Measurements from ENCODE around the gene G6PC1. TPM values are rescaled to one million over a fixed set of nuclear protein-coding genes. Genes with fewer than 3 reads are reported as not detected.

The G6PC1 gene
- total and polyA plus RNA-seq, 2 of the 13 experiments (the other 11 are each of a cell fraction or from before 2014, with no cell fraction given) = 1.7 to 37.9 TPM

DNA sequence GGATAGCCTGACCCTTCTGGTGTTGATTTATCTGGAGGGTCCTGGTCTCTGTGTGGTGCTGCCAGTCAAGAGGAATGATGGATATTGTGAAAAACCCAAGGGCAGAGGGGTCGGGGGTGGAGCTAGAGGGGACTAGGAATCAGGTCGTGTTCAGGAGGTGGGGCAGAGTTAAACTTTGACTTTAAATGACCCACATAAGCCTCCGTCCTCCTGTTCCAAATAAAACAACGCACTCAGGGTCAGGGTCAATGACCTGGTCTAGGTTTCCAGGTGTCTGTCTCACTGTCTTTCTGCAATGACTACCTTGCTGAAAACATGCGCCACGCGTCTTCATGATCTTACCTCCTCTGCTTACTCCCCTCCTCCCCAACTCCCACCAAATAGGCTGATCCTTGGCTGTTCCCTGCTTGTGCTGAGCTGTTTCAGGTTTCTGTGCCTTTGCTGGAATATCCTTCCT, 34.9 kb upstream of the G6PC1 start (continued):
- TF ChIP-seq JUND (CRISPR knock-in tag; IDR thresholded peaks at IDR 0.05) (no peak), SIX1 (CRISPR knock-in tag; IDR thresholded peaks at IDR 0.05; ENCODE audit: borderline replicate concordance) (peak; percentile 28; the same call in 1 of the 2 replicates), ZNF564 (CRISPR knock-in tag; IDR thresholded peaks at IDR 0.05) (no peak; the same call in 1 of the 2 replicates), MAF1 (CRISPR knock-in tag; IDR thresholded peaks at IDR 0.05; ENCODE audit: borderline replicate concordance) (no peak), CHCHD3 (CRISPR knock-in tag; IDR thresholded peaks at IDR 0.05) (no peak), ZC3H13 (CRISPR knock-in tag; IDR thresholded peaks at IDR 0.05) (no peak), SP2 (CRISPR knock-in tag; IDR thresholded peaks at IDR 0.05) (no peak), TP53 (CRISPR knock-in tag; conservative IDR thresholded peaks at IDR 0.05) (no peak), FOXP1 (IDR thresholded peaks at IDR 0.05) (no peak), FOXP1 (CRISPR knock-in tag; IDR thresholded peaks at IDR 0.05) (peak; percentile 64; the same call in 1 of the 2 replicates), HINFP (CRISPR knock-in tag; IDR thresholded peaks at IDR 0.05; ENCODE audit: low read depth) (no peak; the same call in 1 of the 2 replicates), NR2C2 (CRISPR knock-in tag; IDR thresholded peaks at IDR 0.05; ENCODE audit: borderline replicate concordance) (peak; percentile 89), ZNF451 (CRISPR knock-in tag; IDR thresholded peaks at IDR 0.05) (no peak), YEATS4 (CRISPR knock-in tag; IDR thresholded peaks at IDR 0.05; ENCODE audit: borderline replicate concordance) (peak; percentile 15; the same call in 1 of the 2 replicates), ZNF224 (CRISPR knock-in tag; IDR thresholded peaks at IDR 0.05) (no peak), ZEB1 (IDR thresholded peaks at IDR 0.05; ENCODE audit: insufficient replicate concordance, low read depth) (peak; percentile 96)
- TF ChIP-seq, protein P1, sequence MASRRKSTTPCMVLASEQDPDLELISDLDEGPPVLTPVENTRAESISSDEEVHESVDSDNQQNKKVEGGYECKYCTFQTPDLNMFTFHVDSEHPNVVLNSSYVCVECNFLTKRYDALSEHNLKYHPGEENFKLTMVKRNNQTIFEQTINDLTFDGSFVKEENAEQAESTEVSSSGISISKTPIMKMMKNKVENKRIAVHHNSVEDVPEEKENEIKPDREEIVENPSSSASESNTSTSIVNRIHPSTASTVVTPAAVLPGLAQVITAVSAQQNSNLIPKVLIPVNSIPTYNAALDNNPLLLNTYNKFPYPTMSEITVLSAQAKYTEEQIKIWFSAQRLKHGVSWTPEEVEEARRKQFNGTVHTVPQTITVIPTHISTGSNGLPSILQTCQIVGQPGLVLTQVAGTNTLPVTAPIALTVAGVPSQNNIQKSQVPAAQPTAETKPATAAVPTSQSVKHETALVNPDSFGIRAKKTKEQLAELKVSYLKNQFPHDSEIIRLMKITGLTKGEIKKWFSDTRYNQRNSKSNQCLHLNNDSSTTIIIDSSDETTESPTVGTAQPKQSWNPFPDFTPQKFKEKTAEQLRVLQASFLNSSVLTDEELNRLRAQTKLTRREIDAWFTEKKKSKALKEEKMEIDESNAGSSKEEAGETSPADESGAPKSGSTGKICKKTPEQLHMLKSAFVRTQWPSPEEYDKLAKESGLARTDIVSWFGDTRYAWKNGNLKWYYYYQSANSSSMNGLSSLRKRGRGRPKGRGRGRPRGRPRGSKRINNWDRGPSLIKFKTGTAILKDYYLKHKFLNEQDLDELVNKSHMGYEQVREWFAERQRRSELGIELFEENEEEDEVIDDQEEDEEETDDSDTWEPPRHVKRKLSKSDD (CRISPR knock-in tag; IDR thresholded peaks at IDR 0.05; ENCODE audit: low read depth) = 0 out of 2 replicates have a peak, but pooled peaks have one; percentile 55
- TF ChIP-seq, protein P2, sequence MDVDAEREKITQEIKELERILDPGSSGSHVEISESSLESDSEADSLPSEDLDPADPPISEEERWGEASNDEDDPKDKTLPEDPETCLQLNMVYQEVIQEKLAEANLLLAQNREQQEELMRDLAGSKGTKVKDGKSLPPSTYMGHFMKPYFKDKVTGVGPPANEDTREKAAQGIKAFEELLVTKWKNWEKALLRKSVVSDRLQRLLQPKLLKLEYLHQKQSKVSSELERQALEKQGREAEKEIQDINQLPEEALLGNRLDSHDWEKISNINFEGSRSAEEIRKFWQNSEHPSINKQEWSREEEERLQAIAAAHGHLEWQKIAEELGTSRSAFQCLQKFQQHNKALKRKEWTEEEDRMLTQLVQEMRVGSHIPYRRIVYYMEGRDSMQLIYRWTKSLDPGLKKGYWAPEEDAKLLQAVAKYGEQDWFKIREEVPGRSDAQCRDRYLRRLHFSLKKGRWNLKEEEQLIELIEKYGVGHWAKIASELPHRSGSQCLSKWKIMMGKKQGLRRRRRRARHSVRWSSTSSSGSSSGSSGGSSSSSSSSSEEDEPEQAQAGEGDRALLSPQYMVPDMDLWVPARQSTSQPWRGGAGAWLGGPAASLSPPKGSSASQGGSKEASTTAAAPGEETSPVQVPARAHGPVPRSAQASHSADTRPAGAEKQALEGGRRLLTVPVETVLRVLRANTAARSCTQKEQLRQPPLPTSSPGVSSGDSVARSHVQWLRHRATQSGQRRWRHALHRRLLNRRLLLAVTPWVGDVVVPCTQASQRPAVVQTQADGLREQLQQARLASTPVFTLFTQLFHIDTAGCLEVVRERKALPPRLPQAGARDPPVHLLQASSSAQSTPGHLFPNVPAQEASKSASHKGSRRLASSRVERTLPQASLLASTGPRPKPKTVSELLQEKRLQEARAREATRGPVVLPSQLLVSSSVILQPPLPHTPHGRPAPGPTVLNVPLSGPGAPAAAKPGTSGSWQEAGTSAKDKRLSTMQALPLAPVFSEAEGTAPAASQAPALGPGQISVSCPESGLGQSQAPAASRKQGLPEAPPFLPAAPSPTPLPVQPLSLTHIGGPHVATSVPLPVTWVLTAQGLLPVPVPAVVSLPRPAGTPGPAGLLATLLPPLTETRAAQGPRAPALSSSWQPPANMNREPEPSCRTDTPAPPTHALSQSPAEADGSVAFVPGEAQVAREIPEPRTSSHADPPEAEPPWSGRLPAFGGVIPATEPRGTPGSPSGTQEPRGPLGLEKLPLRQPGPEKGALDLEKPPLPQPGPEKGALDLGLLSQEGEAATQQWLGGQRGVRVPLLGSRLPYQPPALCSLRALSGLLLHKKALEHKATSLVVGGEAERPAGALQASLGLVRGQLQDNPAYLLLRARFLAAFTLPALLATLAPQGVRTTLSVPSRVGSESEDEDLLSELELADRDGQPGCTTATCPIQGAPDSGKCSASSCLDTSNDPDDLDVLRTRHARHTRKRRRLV (CRISPR knock-in tag; IDR thresholded peaks at IDR 0.05) = no peak
- TF ChIP-seq, protein P3, sequence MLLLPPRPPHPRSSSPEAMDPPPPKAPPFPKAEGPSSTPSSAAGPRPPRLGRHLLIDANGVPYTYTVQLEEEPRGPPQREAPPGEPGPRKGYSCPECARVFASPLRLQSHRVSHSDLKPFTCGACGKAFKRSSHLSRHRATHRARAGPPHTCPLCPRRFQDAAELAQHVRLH (CRISPR knock-in tag; IDR thresholded peaks at IDR 0.05; ENCODE audit: borderline replicate concordance, low read depth) = no peak
- TF ChIP-seq, protein P4, sequence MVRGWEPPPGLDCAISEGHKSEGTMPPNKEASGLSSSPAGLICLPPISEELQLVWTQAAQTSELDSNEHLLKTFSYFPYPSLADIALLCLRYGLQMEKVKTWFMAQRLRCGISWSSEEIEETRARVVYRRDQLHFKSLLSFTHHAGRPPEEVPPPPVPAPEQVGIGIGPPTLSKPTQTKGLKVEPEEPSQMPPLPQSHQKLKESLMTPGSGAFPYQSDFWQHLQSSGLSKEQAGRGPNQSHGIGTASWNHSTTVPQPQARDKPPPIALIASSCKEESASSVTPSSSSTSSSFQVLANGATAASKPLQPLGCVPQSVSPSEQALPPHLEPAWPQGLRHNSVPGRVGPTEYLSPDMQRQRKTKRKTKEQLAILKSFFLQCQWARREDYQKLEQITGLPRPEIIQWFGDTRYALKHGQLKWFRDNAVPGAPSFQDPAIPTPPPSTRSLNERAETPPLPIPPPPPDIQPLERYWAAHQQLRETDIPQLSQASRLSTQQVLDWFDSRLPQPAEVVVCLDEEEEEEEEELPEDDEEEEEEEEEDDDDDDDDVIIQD (CRISPR knock-in tag; IDR thresholded peaks at IDR 0.05; ENCODE audit: low read depth) = 0 out of 2 replicates have a peak, but pooled peaks have one; percentile 44

Measured in HepG2 (cell line).